Caco-2 (cell line): ENCODE results near the gene BUD13. TPM values are rescaled to one million over a fixed set of nuclear protein-coding genes. Genes with fewer than 3 reads are reported as not detected.

Source experiments
- BruUV-seq: library from RNA; stranded (reverse); fragments of 400-500 nt; replicated peaks from 2 replicates; lab custom pipeline; 2021; lab: Mats Ljungman, UMichigan
- CTCF ChIA-PET: fragments of 300-600 bp; sonication (Branson Sonifier 250); formaldehyde crosslinking; loops from one replicate; lab custom pipeline; 2022; ENCODE audit warnings: antibody characterized with exemption; lab: Charles Lee
- POLR2A ChIA-PET: fragments of 300-600 bp; sonication (Branson Sonifier 250); formaldehyde crosslinking; loops from one replicate; lab custom pipeline; 2022; ENCODE audit warnings: antibody characterized with exemption; lab: Charles Lee
- DNase-seq, 2 experiments: peaks; one replicate each; pipeline versions ENCODE4 v3.0.0 to v3.0.0-alpha.2; 2020 to 2022
- H3K27me3 ChIP-seq: replicated peaks from 2 replicates; pipeline ENCODE4 v1.6.0; 2011; ENCODE audit warnings: low read length; ENCODE audit not compliant: control insufficient read depth, insufficient read depth
- H3K36me3 ChIP-seq: 2 replicates; pipeline ENCODE4 v1.5.1; 2011; ENCODE audit warnings: low read length; ENCODE audit not compliant: control insufficient read depth, insufficient read depth
- H3K4me1 ChIP-seq: fragments of 250-450 bp; sonication (Bioruptor Pico); 2 replicates; pipeline ENCODE4 v1.5.1; 2020; ENCODE audit warnings: mild to moderate bottlenecking
- H3K4me3 ChIP-seq: 2 replicates; pipeline ENCODE4 v1.5.1; 2011; ENCODE audit warnings: low read depth, mild to moderate bottlenecking, control low read depth, low read length
- H3K9me3 ChIP-seq: fragments of 250-450 bp; sonication (Bioruptor Pico); 2 replicates; pipeline ENCODE4 v1.5.1; 2020; ENCODE audit warnings: mild to moderate bottlenecking, moderate library complexity
- H3K27ac Mint-ChIP-seq: one replicate; pipeline ENCODE4 v1.8.0; 2022; ENCODE audit warnings: mixed read lengths; ENCODE audit not compliant: unreplicated experiment
- H3K27me3 Mint-ChIP-seq: one replicate; pipeline ENCODE4 v1.8.0; 2022; ENCODE audit warnings: mixed read lengths; ENCODE audit not compliant: insufficient read depth, unreplicated experiment
- H3K36me3 Mint-ChIP-seq: one replicate; pipeline ENCODE4 v1.8.0; 2022; ENCODE audit warnings: mild to moderate bottlenecking, mixed read lengths; ENCODE audit not compliant: insufficient read depth, unreplicated experiment
- H3K4me1 Mint-ChIP-seq: one replicate; pipeline ENCODE4 v1.8.0; 2022; ENCODE audit warnings: low read depth, mixed read lengths; ENCODE audit not compliant: unreplicated experiment
- H3K4me3 Mint-ChIP-seq: one replicate; pipeline ENCODE4 v1.8.0; 2022; ENCODE audit warnings: mild to moderate bottlenecking, moderate library complexity, mixed read lengths; ENCODE audit not compliant: unreplicated experiment
- H3K9me3 Mint-ChIP-seq: one replicate; pipeline ENCODE4 v1.8.0; 2022; ENCODE audit warnings: mixed read lengths; ENCODE audit not compliant: unreplicated experiment
- CTCF ChIP-seq, 2 experiments: fragments of 200-600 bp in 1 of 2; IDR thresholded peaks; 1 replicate in 1 of 2; 2 replicates in 1 of 2; pipeline versions ENCODE4 v1.5.1 to v1.8.0; 2011 to 2022; ENCODE audit warnings: antibody characterized with exemption in 1 of 2, control low read depth in 1 of 2, inconsistent platforms in 1 of 2, low read depth in 1 of 2, low read length in 1 of 2, mild to moderate bottlenecking in 1 of 2, moderate library complexity in 1 of 2; ENCODE audit not compliant: insufficient read depth in 1 of 2, severe bottlenecking in 1 of 2, unreplicated experiment in 1 of 2
- intact Hi-C: fragments of 100-400 bp; cut with micrococcal nuclease; formaldehyde crosslinking; loops from one replicate; pipeline ENCODE4 v1.10.0; 2022; ENCODE audit not compliant: unreplicated experiment
- total RNA-seq: library from RNA; stranded (reverse); gene quantifications from 2 replicates; pipeline ENCODE4 v1.2.3, GENCODE V29; 2022

The BUD13 gene
- total RNA-seq, 1 experiment from 2014 or later: 42.6 TPM

- TF ChIP-seq CTCF (IDR thresholded peaks at IDR 0.05; ENCODE audit: insufficient read depth in 1 of 2, low read depth in 1 of 2, low read length in 1 of 2, severe bottlenecking in 1 of 2, unreplicated experiment in 1 of 2): no peak
- Mint-ChIP-seq H3K9me3 (no peaks in the 10 kb centered on the region), H3K4me3 (no peak overlapping the region), H3K27ac (no peak overlapping the region), H3K27me3 (no peaks in the 10 kb centered on the region), H3K36me3 (no peaks in the 10 kb centered on the region), H3K4me1 (peaks cover 6% of the 10 kb centered on the region)
- intact Hi-C loops: no loop called here
- Histone ChIP-seq H3K36me3 (no peaks in the 10 kb centered on the region), H3K9me3 (no peaks in the 10 kb centered on the region), H3K27me3 (no peaks in the 10 kb centered on the region), H3K4me1 (no peaks in the 10 kb centered on the region), H3K4me3 (no peak overlapping the region)
- CTCF ChIA-PET: interaction anchor here (0.7 kb wide), 1 partner anchor 189 kb away, joined by 5 read pairs; no protein-coding TSS in a partner anchor
- no TSS peak for BruUV-seq
- POLR2A ChIA-PET: interaction anchor here (0.5 kb wide), 1 partner anchor 508 kb away, joined by 3 read pairs; no protein-coding TSS in a partner anchor
- DNase-seq: peak in 1 of 2 experiments; percentile 12
Measured at GRCh38 chr11:116701876-116702275, 70.9 kb downstream of the BUD13 start.

DNA sequence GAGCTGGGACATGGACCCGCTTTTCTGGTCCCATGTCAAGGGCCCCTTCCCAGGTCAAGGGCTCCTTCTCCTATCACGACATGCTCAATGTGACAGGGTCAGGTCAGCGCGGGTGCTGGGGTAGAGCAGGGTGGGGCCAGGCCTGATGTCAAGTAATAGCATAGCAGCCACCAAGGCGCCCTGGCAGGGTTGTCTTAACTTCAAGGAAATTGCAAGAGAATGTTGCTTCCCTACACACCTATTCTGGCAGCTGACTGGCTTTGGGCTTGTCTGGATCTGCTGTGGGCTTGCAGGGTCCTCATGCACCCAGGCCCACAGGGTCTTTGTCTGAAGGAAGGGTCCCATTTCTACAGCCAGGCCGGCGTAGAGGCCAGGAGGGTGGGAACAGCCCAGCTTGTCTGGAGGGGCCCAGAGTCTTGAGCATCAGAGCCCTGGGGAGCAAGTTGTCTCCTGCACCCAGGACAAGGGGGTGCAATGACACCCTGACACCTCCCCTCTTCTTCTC is 71.4 kb downstream of the BUD13 start:
- intact Hi-C loops: no loop called here
- DNase-seq: peak in 1 of 2 experiments; percentile 34
- Mint-ChIP-seq H3K27ac (no peak overlapping the region), H3K4me3 (no peak overlapping the region), H3K9me3 (no peaks in the 10 kb centered on the region), H3K27me3 (no peaks in the 10 kb centered on the region), H3K4me1 (peaks cover 6% of the 10 kb centered on the region), H3K36me3 (no peaks in the 10 kb centered on the region)
- Histone ChIP-seq H3K9me3 (no peaks in the 10 kb centered on the region), H3K4me1 (no peaks in the 10 kb centered on the region), H3K27me3 (no peaks in the 10 kb centered on the region), H3K36me3 (no peaks in the 10 kb centered on the region), H3K4me3 (no peak overlapping the region)
- POLR2A ChIA-PET: no interaction called here
- CTCF ChIA-PET: no interaction called here
- TF ChIP-seq CTCF (IDR thresholded peaks at IDR 0.05; ENCODE audit: insufficient read depth in 1 of 2, low read depth in 1 of 2, low read length in 1 of 2, severe bottlenecking in 1 of 2, unreplicated experiment in 1 of 2): no peak
- BruUV-seq: no TSS peak

DNA sequence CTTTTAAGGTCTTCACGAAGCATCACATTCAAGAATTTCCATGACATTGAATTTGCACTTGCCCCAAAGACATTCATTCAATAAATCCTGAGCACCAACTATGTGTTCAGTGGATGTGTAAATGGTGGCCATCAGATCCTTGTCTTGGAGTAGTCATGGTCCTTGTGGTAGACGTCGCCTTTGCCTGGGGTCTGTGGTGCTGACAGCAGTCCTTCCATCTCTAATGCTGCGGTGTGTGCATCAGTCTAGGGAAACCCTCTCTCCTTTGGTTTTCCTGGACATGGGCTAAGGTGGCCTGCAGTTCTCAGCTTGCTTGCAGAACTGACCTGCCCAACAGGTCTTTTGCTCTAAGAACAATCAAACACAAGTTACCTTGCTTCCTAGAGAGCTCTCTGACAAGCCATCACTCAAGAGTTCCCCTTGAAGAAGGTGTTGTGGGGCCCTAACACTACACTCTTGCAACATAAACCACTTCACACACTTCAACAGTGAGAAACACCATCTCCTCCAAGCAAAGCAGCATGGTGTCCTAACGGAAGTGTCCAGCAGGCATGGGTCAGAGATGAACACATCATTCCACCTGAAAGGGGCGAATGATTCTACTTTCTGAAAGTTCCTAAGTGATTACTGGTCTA is 72.1 kb downstream of the BUD13 start:
- no peaks in the 10 kb centered on the region for H3K36me3 ChIP-seq
- no peak for TF ChIP-seq CTCF (IDR thresholded peaks at IDR 0.05; ENCODE audit: insufficient read depth in 1 of 2, low read depth in 1 of 2, low read length in 1 of 2, severe bottlenecking in 1 of 2, unreplicated experiment in 1 of 2)
- Mint-ChIP-seq H3K27me3 (no peaks in the 10 kb centered on the region), H3K27ac (no peak overlapping the region), H3K9me3 (no peaks in the 10 kb centered on the region), H3K4me3 (no peak overlapping the region), H3K36me3 (no peaks in the 10 kb centered on the region), H3K4me1 (peaks cover 6% of the 10 kb centered on the region)
- DNase-seq: peak in 1 of 2 experiments; percentile 32
- no peaks in the 10 kb centered on the region for H3K9me3 ChIP-seq
- CTCF ChIA-PET: no interaction called here
- intact Hi-C loops: no loop called here
- BruUV-seq: no TSS peak
- H3K27me3 ChIP-seq: no peaks in the 10 kb centered on the region
- no peaks in the 10 kb centered on the region for H3K4me1 ChIP-seq
- H3K4me3 ChIP-seq: no peak overlapping the region
- POLR2A ChIA-PET: no interaction called here

Other genes starting within 250 kb of the BUD13 start
- gene ZPR1, start 15.0 kb upstream of the BUD13 start, total RNA-seq: 168 and 194 TPM in 2 replicates
- gene APOA5, start 18.9 kb upstream of the BUD13 start, total RNA-seq: 1.5 and 2.5 TPM in 2 replicates
- gene APOA4, start 50.3 kb upstream of the BUD13 start, total RNA-seq: 1.8 and 3.3 TPM in 2 replicates
- 103 and 128 TPM in 2 replicates for gene APOC3, start 56.9 kb upstream of the BUD13 start, total RNA-seq
- 872 and 913 TPM in 2 replicates for gene APOA1, start 64.6 kb upstream of the BUD13 start, total RNA-seq